SHP77 (cell line): ENCODE data around the gene PSMD5.
A peak's percentile ranks its signal among the peaks of the same experiment; 100 is the strongest.

ENCODE experiments used
- DNase-seq, 2 experiments: peaks; one replicate each; lab custom pipeline; 2025; lab: John Stamatoyannopoulos, UW

PSMD5 gene

DNA sequence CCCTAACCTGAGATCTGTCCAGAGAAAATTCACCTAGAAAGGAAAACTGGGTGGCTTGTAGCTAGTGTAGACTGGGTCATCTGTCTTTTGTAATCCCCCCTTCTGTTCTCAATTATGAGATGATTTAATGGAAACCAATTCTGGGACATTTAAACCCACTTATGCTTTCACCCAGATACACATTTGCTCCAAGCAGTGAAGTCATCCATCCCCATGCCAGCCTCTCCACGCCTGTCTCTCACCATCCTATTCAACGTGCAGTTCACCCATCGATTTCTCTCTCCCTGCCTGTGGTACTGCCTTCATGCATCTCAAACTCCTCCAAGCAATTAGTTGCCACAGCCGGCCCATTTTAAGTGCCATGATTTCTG lies 32.5 kb upstream of the PSMD5 start:
- DNase-seq = no peak

GRCh38 chr9:120874226-120875194 lies 31.8 kb upstream of the PSMD5 start:
- no peak for DNase-seq

- DNase-seq = peak; percentile 46 to 63
These were observed 30.8 kb upstream of the PSMD5 start for GRCh38 chr9:120873512-120873911.

DNA sequence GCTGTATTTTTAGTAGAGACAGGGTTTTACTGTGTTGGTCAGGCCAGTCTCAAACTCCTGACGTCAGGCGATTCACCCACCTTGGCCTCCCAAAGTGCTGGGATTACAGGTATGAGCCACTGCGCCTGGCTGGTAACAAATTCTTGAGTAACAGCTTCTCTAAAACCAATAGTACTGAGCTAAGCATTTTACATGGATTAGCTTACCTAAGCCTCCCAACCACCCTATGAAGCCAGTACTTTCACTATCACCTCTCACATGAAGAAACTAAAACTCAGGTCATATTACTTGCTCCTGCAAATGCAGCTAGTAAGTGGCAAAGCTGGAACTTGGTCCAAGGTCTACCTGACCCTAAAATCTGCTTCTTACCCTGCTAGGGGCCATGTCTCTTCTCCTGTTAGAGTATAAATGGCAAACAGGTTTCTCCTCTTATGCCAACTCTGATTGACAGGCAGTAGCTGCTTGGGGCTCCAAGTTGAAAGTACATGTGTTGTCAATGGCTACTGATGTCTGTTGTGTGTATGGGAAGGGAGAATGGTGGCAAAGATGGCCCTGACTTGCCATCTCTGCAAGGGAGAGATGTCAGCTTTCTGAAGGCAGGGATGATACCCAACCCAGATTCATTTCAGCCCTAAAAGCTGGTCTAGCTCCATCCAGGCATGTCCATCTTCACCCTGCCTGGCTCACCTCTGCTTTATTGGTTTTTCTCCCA lies 30.2 kb upstream of the PSMD5 start:
- DNase-seq = no peak

DNA sequence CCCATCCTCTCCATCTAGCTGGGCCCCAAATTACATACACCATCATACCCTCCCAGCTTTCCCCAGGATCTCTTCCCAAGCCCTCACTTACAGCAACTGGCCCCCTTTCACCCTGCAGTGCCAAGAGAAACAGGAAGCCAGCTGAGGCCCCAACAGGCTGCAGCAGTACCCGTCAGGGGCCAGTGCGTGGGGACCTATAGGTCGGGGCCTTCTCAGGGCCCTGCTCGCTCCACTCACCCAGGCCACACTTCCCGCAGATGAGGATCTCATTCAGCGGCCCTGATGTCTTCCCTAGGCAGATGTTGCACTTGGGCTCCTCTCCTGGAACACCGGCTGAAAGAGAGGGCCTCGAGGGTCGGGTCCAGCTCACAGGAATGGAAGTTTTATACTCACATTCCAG lies 27.5 kb upstream of the PSMD5 start:
- DNase-seq = no peak

DNA sequence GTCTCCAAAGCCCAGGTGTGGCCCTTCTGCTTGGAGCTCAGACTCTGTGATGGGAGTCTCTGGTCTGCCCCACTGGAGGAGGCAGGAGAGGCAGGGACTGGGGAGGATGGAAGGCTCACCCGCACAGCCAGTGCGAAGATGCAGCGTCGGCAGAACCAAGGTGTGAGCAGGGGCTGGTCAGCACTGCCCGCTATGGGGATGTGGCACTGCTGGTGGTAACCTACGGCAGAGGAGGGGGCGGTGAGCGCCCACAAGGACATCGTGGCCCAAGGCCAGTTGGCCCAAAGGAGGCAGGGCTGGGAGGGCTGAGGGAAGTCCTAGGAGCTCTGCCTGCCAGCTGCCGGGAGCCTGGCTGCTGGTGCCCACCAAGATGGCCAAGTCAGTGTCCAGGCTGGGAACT lies 27.0 kb upstream of the PSMD5 start:
- no peak for DNase-seq

- no peak for DNase-seq
These were observed 26.6 kb upstream of the PSMD5 start for GRCh38 chr9:120869360-120869687.

GRCh38 chr9:120868676-120869359 lies 26.1 kb upstream of the PSMD5 start:
- DNase-seq = no peak

DNA sequence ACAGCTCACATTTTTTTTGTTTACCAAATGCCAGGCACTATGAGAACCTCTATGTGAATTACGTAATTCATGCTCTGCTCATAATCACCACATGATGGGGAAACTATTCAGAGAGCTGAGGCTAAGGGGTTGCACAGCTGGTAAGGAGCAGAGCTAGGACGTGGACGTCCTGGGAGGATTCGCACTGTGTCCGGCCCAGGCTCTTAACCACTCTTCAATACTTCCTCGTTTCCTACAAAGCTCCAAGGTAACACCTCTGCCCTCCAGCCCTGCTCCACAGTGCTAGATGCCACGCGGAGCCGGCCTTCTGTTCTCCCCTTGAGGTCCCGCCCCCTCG lies 25.6 kb upstream of the PSMD5 start:
- no peak for DNase-seq

- no peak for DNase-seq
These were observed 25.1 kb upstream of the PSMD5 start for GRCh38 chr9:120867676-120868338.

GRCh38 chr9:120866651-120867050 lies 23.9 kb upstream of the PSMD5 start:
- no peak for DNase-seq

DNA sequence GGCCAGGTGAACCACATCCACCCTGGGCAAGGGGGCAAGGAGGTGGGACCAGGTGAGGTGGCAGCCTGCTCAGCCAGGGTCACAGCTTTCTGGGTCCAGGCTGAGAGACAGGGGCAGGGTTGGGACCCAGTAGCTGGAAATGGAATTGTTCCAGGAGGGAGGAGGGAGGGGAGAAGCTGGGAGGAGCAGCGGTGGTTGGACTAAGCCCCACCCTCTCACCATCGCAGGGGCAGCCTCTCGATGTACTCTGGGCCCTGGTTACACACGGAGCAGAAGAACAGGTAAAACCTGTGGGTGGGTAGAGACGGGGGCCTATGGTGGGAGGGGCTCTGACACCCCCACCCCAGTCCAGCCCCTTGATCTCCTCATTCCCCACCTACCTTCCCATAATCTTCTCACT lies 23.1 kb upstream of the PSMD5 start:
- no peak for DNase-seq

DNA sequence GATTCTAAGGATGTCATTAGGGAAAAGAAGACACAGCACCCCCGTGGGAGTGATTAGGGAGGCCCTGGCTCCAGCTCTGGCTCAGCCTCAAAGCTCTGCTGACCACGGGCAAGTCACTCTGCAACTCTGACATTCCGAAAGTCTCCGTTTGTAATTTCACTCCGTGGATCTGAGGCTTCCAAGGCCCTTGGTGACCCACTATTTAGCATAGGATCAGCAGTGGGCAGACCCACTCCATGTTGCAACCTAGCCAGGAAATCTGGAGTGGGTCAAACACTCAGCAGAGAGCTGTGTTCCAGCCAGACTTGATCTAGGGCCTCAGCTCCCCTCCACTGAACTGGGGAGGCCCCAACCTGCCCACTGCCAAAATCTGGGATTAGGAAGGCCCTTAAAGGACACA lies 22.5 kb upstream of the PSMD5 start:
- no peak for DNase-seq

DNA sequence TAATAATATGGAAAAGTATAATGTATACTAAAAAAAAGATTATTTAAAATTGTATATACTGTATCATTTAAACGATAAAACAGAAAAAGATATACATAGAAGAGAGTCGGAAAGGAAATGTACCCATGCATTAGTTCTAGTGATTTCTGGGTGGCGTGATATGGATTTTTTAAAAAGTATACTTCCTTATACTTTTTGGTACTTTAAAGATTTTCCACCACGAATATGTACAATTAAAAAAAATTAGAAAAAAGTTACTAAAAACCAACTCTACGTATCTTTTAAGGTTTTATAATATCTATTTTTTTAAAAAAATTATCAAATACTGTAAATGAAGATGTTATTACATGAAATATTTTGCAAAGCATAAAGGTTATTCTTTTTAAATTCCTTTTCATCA lies 22.0 kb upstream of the PSMD5 start:
- DNase-seq = no peak

GRCh38 chr9:120863833-120864232 lies 21.1 kb upstream of the PSMD5 start:
- no peak for DNase-seq

DNA sequence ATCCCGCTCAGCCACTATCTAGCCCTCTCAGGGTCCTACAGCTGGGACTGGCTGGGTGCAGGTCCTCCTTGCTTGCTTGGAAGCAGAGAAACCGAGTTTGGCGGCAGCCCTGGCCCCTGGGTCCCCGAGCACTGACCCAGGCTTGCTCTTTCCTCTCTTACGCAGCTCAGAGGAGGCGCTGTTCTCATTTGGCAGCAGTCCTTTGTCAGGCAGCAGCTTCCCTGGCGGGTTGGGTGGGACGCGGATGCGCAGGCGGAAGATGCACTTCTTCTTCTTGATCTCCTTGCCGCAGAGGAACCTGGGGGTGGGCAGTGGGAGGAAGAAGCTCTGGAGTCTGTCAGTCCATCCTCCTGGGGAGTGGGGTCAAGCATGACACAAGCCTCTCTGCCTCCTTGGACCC lies 19.7 kb upstream of the PSMD5 start:
- no peak for DNase-seq

DNA sequence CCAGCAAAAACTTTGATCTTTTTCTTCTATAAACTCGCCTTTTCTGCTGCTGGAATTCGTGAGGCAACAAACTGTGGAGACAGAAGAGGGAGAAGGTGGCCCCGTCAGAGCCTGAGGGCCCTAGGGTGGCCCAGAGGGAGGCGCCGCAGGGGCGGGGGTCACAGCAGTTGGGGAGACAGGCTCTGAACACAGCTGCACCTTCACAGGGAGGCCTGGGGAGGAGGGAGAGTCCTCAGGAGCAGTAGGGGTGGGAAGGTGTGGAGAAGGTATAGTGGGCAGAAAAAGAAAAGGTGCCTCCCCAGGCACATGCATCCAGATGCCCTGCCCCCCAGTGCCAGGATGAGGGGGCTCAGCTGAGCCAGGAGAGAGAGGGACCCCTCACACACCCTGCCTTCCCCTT lies 19.2 kb upstream of the PSMD5 start:
- DNase-seq = no peak

DNA sequence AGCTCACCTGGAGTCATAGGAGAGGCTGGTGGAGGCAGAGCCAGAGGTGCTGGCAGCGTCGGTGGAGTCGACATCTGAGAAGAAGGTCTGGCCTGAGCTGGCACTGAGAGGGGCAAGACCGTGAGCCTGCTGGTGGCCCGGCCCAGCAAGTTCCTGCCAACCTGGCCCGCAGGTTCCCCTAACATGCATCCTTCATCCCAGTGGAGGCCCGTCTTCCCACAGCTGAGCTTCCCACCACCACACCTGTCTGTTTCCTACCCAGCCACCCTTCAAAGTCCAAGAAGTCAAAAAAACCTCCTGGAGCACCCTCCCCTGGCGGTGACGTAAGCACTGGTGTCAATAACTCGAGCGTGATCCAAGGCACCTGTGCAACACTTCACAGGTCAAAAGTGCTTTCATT lies 17.4 kb upstream of the PSMD5 start:
- no peak for DNase-seq

DNA sequence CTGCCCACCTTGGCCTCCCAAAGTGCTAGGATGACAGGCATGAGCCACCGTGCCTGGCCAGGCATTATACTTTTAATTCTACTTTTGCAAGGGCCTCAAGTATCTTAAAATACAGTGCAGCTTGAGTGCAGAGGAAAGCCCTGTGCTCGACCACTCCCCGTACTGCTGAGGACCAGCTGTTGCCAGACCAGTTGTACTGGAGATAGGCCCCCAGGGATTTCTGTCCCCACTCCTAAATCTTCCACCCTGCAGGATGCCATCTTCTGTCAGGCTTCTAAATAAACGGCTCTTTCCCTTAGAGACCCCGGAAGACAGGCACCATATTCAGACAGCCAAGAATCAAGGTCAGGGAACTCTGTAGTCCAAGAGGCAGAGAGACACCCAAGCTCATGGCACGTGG lies 16.6 kb upstream of the PSMD5 start:
- DNase-seq = no peak

DNA sequence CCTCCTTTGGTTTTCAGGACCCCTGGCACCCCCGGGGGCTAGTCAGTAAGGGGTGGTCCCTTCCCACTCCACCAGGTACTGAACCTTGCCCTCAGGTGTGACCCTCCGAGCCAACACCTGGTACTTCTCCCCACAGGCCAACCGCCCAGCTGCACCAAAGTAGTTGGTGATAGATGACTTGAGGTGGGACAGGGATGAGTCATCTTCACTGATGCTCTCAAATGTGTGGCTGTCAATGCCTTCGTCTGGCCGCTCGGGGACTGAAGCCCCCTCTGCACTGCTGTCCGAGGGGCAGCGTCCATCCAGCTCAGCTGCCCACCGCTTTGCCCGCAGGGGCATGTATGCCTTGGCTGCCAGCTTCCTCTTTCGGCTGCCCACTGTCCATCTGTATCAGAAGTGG lies 15.2 kb upstream of the PSMD5 start:
- DNase-seq = no peak

- peak; percentile 65 to 78 for DNase-seq
These were observed 14.8 kb upstream of the PSMD5 start for GRCh38 chr9:120857481-120857880.

DNA sequence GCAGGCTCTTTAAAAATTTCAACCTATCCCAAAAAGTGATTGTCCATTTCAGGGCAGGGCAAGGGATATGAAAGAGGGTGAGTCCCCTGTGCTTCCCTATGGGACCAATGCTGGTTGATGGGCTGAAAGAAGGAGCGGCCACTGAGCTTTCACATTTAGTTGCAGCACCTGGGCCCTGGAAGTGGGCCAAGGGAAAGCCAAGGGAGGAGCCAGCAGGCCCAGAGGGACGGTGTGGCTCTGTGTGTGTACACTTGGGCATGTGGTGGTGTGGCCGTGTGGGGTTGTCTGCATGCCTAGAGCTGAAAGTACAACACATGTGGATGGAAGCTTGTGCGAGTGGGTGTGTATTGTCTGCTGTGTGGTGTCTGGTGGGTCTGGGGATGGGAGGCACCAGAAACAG lies 14.0 kb upstream of the PSMD5 start:
- peak; percentile 54 to 82 for DNase-seq
